GM19193 (cell line): Measurements from ENCODE around the gene POR.

Experiments used
- POLR2A ChIP-seq: IDR thresholded peaks from 4 replicates; pipeline ENCODE4 v1.6.1; 2011; ENCODE audit not compliant: insufficient read depth, insufficient read length; ENCODE audit errors: extremely low read depth

The POR gene

GRCh38 chr7:75928568-75928914 is 13.6 kb downstream of the POR start:
- TF ChIP-seq POLR2A = no peak

- TF ChIP-seq POLR2A = no peak
Observed at GRCh38 chr7:75931680-75932079, 16.7 kb downstream of the POR start.

- no peak for TF ChIP-seq POLR2A
Observed at GRCh38 chr7:75937958-75938786, 23.2 kb downstream of the POR start.

GRCh38 chr7:75938921-75939320 is 24.0 kb downstream of the POR start:
- no peak for TF ChIP-seq POLR2A

GRCh38 chr7:75943864-75944263 is 28.9 kb downstream of the POR start:
- no peak for TF ChIP-seq POLR2A

GRCh38 chr7:75944507-75944906 is 29.6 kb downstream of the POR start:
- no peak for TF ChIP-seq POLR2A

- TF ChIP-seq POLR2A = no peak
Observed at GRCh38 chr7:75945297-75946168, 30.6 kb downstream of the POR start.

GRCh38 chr7:75946207-75946855 is 31.4 kb downstream of the POR start:
- no peak for TF ChIP-seq POLR2A

GRCh38 chr7:75948179-75948578 is 33.2 kb downstream of the POR start:
- TF ChIP-seq POLR2A = no peak

- no peak for TF ChIP-seq POLR2A
Observed at GRCh38 chr7:75950111-75950681, 35.2 kb downstream of the POR start.

- no peak for TF ChIP-seq POLR2A
Observed at GRCh38 chr7:75951506-75951905, 36.6 kb downstream of the POR start.

GRCh38 chr7:75953431-75953830 is 38.5 kb downstream of the POR start:
- TF ChIP-seq POLR2A = no peak

GRCh38 chr7:75953931-75954330 is 39.0 kb downstream of the POR start:
- TF ChIP-seq POLR2A = no peak

- TF ChIP-seq POLR2A = no peak
Observed at GRCh38 chr7:75955331-75955955, 40.5 kb downstream of the POR start.
